Fibroblast of peridontal ligament (primary cell): ENCODE results near the gene SLC16A10.
A peak's percentile ranks its signal among the peaks of the same experiment; 100 is the strongest.

ENCODE experiments used
- DNase-seq: peaks from one replicate; pipeline ENCODE4 v3.0.0-alpha.2; 2010; ENCODE audit errors: extremely low read depth

Gene SLC16A10

GRCh38 chr6:111259089-111259831 lies 172.0 kb downstream of the SLC16A10 start:
- peak; percentile 99 for DNase-seq

- no peak for DNase-seq
These were observed 173.4 kb downstream of the SLC16A10 start for GRCh38 chr6:111260570-111261298.

GRCh38 chr6:111263837-111264236 lies 176.5 kb downstream of the SLC16A10 start:
- DNase-seq, result peak; percentile 62

- no peak for DNase-seq
These were observed 178.5 kb downstream of the SLC16A10 start for GRCh38 chr6:111265842-111266241.

GRCh38 chr6:111266276-111266675 lies 179.0 kb downstream of the SLC16A10 start:
- DNase-seq, result no peak

GRCh38 chr6:111267764-111268333 lies 180.5 kb downstream of the SLC16A10 start:
- no peak for DNase-seq

GRCh38 chr6:111269401-111269970 lies 182.2 kb downstream of the SLC16A10 start:
- DNase-seq, result no peak

- no peak for DNase-seq
These were observed 182.8 kb downstream of the SLC16A10 start for GRCh38 chr6:111270121-111270520.

GRCh38 chr6:111274593-111275217 lies 187.4 kb downstream of the SLC16A10 start:
- no peak for DNase-seq

- DNase-seq, result no peak
These were observed 189.0 kb downstream of the SLC16A10 start for GRCh38 chr6:111276335-111276734.

- DNase-seq, result no peak
These were observed 189.4 kb downstream of the SLC16A10 start for GRCh38 chr6:111276736-111277135.

- DNase-seq, result no peak
These were observed 190.5 kb downstream of the SLC16A10 start for GRCh38 chr6:111277819-111278218.

GRCh38 chr6:111278731-111279130 lies 191.4 kb downstream of the SLC16A10 start:
- no peak for DNase-seq

- DNase-seq, result no peak
These were observed 193.2 kb downstream of the SLC16A10 start for GRCh38 chr6:111280445-111280955.
